Measurements from ENCODE around the gene MYO3B. TPM values are rescaled to one million over a fixed set of nuclear protein-coding genes. Genes with fewer than 3 reads are reported as not detected.

Gene MYO3B
- total and polyA plus RNA-seq, 12 donors: 0.04 to 0.11 (median 0.06) TPM; not detected in 8

DNA sequence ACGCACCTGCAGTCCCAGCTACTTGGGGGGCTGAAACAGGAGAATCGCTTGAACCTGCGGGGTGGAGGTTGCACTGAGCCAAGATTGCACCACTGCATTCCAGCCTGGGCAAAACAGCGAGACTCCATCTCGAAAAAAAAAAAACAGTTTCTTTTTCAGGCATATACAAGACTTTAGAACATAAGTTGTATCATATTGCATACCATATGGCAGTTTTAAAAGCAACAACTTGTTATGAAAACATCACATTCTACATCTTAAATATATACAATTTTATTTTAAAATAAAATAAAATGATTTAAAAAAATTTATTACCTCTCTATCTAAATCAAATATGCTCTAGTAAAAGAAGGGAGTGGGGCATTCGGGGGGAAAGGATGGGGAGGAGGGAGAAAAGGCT is 497.8 kb downstream of the MYO3B start:
- no peak for DNase-seq
- Histone ChIP-seq H3K27ac (no peak overlapping the region), H3K4me1 (replicated peaks in 1 of 2) (no peaks in the 10 kb centered on the region), H3K9me3 (replicated peaks in 1 of 3) (no peaks in the 10 kb centered on the region), H3K36me3 (replicated peaks in 1 of 2) (no peaks in the 10 kb centered on the region), H3K4me3 (no peak overlapping the region), H3K27me3 (no peaks in the 10 kb centered on the region)
- no peak for TF ChIP-seq POLR2A (IDR thresholded peaks at IDR 0.05)
- TF ChIP-seq, protein P1, sequence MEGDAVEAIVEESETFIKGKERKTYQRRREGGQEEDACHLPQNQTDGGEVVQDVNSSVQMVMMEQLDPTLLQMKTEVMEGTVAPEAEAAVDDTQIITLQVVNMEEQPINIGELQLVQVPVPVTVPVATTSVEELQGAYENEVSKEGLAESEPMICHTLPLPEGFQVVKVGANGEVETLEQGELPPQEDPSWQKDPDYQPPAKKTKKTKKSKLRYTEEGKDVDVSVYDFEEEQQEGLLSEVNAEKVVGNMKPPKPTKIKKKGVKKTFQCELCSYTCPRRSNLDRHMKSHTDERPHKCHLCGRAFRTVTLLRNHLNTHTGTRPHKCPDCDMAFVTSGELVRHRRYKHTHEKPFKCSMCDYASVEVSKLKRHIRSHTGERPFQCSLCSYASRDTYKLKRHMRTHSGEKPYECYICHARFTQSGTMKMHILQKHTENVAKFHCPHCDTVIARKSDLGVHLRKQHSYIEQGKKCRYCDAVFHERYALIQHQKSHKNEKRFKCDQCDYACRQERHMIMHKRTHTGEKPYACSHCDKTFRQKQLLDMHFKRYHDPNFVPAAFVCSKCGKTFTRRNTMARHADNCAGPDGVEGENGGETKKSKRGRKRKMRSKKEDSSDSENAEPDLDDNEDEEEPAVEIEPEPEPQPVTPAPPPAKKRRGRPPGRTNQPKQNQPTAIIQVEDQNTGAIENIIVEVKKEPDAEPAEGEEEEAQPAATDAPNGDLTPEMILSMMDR (IDR thresholded peaks at IDR 0.05): no peak
- WGBS, 4 donors: 82 to 89% (median 87%) methylated on average over 6 of the region's 6 CpGs
- intact Hi-C loops (cut with DNase I): no loop called here

DNA sequence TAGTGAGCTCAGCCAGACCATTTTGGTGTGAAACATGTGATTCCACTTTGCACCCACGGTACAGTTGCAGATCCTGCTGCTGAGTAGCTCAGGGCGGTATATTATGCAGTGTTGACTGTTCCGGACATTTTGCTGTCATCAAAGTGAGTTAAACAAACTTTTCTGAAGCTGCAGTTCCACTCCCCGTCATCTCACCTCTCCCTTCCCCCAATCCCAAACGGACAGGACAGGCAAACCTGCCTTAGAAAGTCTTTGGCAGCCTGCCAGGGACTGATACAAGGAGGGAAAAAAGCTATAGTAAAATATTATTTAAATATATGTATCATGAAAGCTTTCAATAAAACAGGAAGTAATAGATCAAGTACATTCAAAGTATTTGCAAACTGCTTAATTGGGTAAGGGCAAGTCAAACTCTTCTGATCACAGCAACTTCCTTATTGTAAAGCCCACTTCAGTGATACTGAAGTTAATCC is 501.7 kb downstream of the MYO3B start:
- no peak overlapping the region for H3K27ac ChIP-seq
- no peak overlapping the region for H3K4me3 ChIP-seq
- WGBS, 4 donors: 45 to 56% (median 51%) methylated on average over 5 of the region's 5 CpGs
- no peak for DNase-seq
- no peak for TF ChIP-seq POLR2A (IDR thresholded peaks at IDR 0.05)
- TF ChIP-seq, protein P1 (IDR thresholded peaks at IDR 0.05): no peak
- intact Hi-C loops (cut with DNase I): no loop called here
- no peaks in the 10 kb centered on the region for H3K27me3 ChIP-seq
- H3K4me1 ChIP-seq (replicated peaks in 1 of 2): no peaks in the 10 kb centered on the region
- no peaks in the 10 kb centered on the region for H3K36me3 ChIP-seq (replicated peaks in 1 of 2)
- no peaks in the 10 kb centered on the region for H3K9me3 ChIP-seq (replicated peaks in 1 of 3)

DNA sequence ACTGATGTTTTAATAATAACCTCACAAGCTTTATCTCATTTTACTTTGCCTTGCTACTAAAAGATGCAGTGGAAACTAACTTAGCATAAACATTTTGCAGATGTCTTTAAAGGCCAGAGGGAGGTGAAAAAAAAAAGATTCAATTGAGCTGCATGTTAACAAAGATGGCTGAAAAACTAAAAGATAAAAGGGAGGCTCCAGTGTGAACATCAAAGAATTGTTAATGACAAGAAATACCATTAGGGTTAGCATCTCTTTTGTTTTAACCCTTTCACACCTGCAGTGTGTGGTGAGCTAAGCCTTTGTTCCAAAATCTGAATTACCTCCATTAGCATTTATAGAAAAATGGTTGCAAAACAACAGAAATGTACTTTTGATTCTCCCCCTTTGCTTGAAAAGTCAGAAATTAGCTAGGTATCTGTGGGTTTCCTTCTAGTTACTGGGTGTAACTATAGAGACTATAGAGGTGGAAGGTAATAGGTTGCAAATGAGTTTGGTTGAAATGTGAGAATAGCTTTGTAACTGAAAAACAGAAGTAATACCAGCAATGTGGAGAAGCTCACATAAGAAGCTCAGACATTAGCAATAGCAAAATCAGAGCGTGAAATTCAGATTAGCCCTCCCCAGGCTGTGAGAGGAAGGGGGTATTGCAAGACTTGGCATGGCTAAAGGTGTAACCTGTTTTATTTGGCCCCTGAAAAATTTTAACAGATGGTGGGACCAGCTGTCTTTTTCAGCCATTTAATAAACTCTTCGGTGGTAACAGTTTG is 502.4 kb downstream of the MYO3B start:
- H3K27me3 ChIP-seq: no peaks in the 10 kb centered on the region
- no peaks in the 10 kb centered on the region for H3K36me3 ChIP-seq (replicated peaks in 1 of 2)
- H3K4me3 ChIP-seq: no peak overlapping the region
- 66 to 75% (median 69%) methylated on average over 2 of the region's 2 CpGs for WGBS, 4 donors
- no peak for DNase-seq
- intact Hi-C loops (cut with DNase I): no loop called here
- H3K27ac ChIP-seq: no peak overlapping the region
- no peak for TF ChIP-seq POLR2A (IDR thresholded peaks at IDR 0.05)
- TF ChIP-seq, protein P1 (IDR thresholded peaks at IDR 0.05): no peak
- H3K4me1 ChIP-seq (replicated peaks in 1 of 2): no peaks in the 10 kb centered on the region
- H3K9me3 ChIP-seq (replicated peaks in 1 of 3): no peaks in the 10 kb centered on the region

DNA sequence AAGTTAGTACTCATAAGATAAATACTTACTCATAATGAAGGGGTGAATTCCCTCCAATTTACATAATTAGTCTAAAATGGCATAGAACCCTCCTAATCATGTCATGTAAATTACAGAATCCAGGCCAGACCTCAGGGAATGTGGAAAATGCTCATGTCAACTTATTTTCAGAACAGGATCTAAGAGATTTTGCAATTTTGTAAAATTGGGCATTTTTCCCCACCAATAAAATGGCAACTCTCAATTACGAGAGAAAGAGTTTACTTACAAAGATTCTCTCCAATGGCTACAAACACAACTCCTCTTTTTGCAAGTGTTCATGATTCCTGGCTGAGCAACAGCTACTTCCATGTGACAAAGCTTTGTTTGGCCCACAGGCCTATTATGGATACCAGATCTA is 503.4 kb downstream of the MYO3B start:
- H3K4me3 ChIP-seq: no peak overlapping the region
- no peaks in the 10 kb centered on the region for H3K27me3 ChIP-seq
- intact Hi-C loops (cut with DNase I): no loop called here
- no peaks in the 10 kb centered on the region for H3K4me1 ChIP-seq (replicated peaks in 1 of 2)
- 68 to 93% (median 86%) methylated on average over 1 of the region's 1 CpG for WGBS, 4 donors
- TF ChIP-seq, protein P1 (IDR thresholded peaks at IDR 0.05): no peak
- no peak for TF ChIP-seq POLR2A (IDR thresholded peaks at IDR 0.05)
- H3K36me3 ChIP-seq (replicated peaks in 1 of 2): no peaks in the 10 kb centered on the region
- no peaks in the 10 kb centered on the region for H3K9me3 ChIP-seq (replicated peaks in 1 of 3)
- H3K27ac ChIP-seq: no peak overlapping the region
- no peak for DNase-seq
